Activated CD8-positive, alpha-beta T cell treated with anti-CD3 and anti-CD28 coated beads for 36 hours (primary cell): Measurements from ENCODE around the gene RPS6KA2. TPM values are rescaled to one million over a fixed set of nuclear protein-coding genes. Genes with fewer than 3 reads are reported as not detected.

Source experiments
- ATAC-seq: fragments of 200-7000 bp; cut with Tn5 transposase; one replicate; pipeline ENCODE4 v1.10.0; 2021; ENCODE audit warnings: mild to moderate bottlenecking, moderate library complexity
- CTCF ChIA-PET: fragments of 350-600 bp; sonication (Branson Sonifier 250); formaldehyde crosslinking; loops from one replicate; lab custom pipeline; 2021; ENCODE audit warnings: antibody characterized with exemption; lab: Charles Lee
- POLR2A ChIA-PET: fragments of 350-600 bp; sonication (Branson Sonifier 250); formaldehyde crosslinking; loops from one replicate; lab custom pipeline; 2021; ENCODE audit warnings: antibody characterized with exemption; lab: Charles Lee
- DNase-seq: peaks from one replicate; pipeline ENCODE4 v3.0.0-alpha.2; 2020
- H3K27ac Mint-ChIP-seq: one replicate; pipeline ENCODE4 v1.8.0; 2021; ENCODE audit warnings: mild to moderate bottlenecking, mixed read lengths
- H3K27me3 Mint-ChIP-seq: one replicate; pipeline ENCODE4 v1.8.0; 2021; ENCODE audit warnings: mixed read lengths
- H3K36me3 Mint-ChIP-seq: one replicate; pipeline ENCODE4 v1.8.0; 2021; ENCODE audit warnings: low read depth, mixed read lengths
- H3K4me1 Mint-ChIP-seq: one replicate; pipeline ENCODE4 v1.8.0; 2021; ENCODE audit warnings: low read depth, mixed read lengths
- H3K4me3 Mint-ChIP-seq: one replicate; pipeline ENCODE4 v1.8.0; 2021; ENCODE audit warnings: mild to moderate bottlenecking, moderate library complexity, mixed read lengths
- H3K9me3 Mint-ChIP-seq: one replicate; pipeline ENCODE4 v1.8.0; 2021; ENCODE audit warnings: mixed read lengths
- intact Hi-C: fragments of 100-400 bp; cut with micrococcal nuclease; formaldehyde crosslinking; loops from one replicate; pipeline ENCODE4 v1.10.0; 2022
- total RNA-seq, 2 experiments: library from RNA; stranded (reverse); gene quantifications; one replicate each; pipeline ENCODE4 v1.2.3, GENCODE V29; 2021
- TF ChIP-seq, protein P1 (sequence below): fragments of 200-600 bp; IDR thresholded peaks from one replicate; pipeline ENCODE4 v1.8.0; 2022; ENCODE audit warnings: antibody characterized with exemption, mild to moderate bottlenecking

The RPS6KA2 gene
- total RNA-seq, 2 experiments from 2014 or later: 5.8 TPM

DNA sequence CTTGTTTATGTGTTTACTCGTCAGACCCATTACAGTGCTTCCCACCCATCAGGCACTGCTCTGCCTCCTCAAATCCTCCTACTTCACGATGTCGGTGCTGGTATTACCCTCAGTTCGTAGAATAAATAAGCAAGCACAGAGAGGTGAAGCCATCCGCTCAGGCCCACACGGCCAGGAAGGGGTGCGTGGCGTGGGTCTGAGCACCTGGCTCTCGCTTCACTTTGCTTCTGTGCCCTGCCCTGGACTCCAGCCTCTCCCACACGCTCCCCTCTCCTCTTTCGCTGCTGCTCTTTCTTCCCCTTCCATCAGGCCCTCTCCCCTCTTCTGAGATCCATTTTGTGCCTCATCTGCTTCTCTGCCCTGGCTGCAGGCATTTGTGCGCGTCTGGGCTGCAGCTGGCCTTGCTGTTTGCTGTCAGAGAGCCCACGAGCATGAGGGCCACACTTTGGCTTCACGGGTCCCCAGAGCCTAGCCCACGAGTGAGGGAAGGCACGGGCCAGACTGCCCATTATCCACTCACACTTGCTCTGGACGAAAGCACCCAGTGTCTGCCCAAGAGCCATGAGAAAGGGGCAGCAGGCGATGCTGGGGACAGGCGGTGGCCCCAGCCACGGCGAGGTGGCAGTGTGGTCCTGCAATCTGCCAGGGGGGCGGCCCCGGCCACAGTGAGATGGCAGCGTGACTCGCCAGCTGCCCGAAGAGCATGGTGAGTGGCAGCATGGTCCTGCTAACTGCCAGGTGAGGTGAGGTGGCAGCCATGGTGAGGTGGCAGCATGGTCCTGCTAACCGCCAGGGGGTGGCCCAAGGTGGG is 148.1 kb downstream of the RPS6KA2 start:
- H3K27me3 Mint-ChIP-seq: no peaks in the 10 kb centered on the region
- intact Hi-C loops: no loop called here
- no peaks in the 10 kb centered on the region for H3K36me3 Mint-ChIP-seq
- TF ChIP-seq, protein P1, sequence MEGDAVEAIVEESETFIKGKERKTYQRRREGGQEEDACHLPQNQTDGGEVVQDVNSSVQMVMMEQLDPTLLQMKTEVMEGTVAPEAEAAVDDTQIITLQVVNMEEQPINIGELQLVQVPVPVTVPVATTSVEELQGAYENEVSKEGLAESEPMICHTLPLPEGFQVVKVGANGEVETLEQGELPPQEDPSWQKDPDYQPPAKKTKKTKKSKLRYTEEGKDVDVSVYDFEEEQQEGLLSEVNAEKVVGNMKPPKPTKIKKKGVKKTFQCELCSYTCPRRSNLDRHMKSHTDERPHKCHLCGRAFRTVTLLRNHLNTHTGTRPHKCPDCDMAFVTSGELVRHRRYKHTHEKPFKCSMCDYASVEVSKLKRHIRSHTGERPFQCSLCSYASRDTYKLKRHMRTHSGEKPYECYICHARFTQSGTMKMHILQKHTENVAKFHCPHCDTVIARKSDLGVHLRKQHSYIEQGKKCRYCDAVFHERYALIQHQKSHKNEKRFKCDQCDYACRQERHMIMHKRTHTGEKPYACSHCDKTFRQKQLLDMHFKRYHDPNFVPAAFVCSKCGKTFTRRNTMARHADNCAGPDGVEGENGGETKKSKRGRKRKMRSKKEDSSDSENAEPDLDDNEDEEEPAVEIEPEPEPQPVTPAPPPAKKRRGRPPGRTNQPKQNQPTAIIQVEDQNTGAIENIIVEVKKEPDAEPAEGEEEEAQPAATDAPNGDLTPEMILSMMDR: no peak
- no peak overlapping the region for H3K4me3 Mint-ChIP-seq
- CTCF ChIA-PET: no interaction called here
- POLR2A ChIA-PET: no interaction called here
- no peak for DNase-seq
- H3K9me3 Mint-ChIP-seq: no peaks in the 10 kb centered on the region
- H3K4me1 Mint-ChIP-seq: peaks cover 8% of the 10 kb centered on the region
- ATAC-seq: no peak
- H3K27ac Mint-ChIP-seq: no peak overlapping the region

DNA sequence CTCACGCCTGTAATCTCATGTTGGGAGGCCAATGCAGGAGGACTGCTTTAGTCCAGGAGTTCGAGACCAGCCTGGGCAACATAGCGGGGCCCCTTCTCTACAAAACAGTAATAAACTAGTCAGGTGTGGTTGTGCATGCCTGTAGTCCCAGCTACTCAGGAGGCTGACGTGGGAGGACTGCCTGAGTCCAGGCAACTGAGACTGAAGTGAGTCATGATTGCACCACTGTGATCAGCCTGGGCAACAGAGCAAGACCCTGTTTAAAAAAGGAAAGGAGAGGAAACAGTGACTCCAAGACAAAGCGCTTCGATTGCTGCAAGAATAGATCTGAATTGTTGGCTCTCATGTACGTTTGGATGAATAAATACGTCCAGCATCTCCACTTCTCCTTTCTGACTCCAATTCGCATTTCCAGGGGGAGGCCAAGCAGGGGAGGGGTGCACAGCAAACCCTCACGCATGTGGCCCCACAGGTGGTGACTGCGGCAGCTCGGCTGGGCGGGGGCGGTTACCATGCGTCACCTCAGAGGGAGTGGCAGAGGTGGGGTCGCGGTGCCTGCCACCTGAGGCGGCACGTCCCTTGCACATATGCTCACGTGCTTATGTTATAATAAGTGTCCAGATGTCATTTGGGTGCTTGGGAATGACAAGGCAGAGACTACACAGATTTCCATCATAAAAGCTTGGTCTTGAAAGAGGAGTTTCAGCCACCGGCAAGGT is 149.2 kb downstream of the RPS6KA2 start:
- no peak overlapping the region for H3K27ac Mint-ChIP-seq
- peaks cover 9% of the 10 kb centered on the region for H3K4me1 Mint-ChIP-seq
- TF ChIP-seq, protein P1: no peak
- POLR2A ChIA-PET: no interaction called here
- no peaks in the 10 kb centered on the region for H3K27me3 Mint-ChIP-seq
- CTCF ChIA-PET: no interaction called here
- DNase-seq: no peak
- ATAC-seq: no peak
- H3K36me3 Mint-ChIP-seq: no peaks in the 10 kb centered on the region
- H3K4me3 Mint-ChIP-seq: no peak overlapping the region
- H3K9me3 Mint-ChIP-seq: no peaks in the 10 kb centered on the region
- intact Hi-C loops: no loop called here

DNA sequence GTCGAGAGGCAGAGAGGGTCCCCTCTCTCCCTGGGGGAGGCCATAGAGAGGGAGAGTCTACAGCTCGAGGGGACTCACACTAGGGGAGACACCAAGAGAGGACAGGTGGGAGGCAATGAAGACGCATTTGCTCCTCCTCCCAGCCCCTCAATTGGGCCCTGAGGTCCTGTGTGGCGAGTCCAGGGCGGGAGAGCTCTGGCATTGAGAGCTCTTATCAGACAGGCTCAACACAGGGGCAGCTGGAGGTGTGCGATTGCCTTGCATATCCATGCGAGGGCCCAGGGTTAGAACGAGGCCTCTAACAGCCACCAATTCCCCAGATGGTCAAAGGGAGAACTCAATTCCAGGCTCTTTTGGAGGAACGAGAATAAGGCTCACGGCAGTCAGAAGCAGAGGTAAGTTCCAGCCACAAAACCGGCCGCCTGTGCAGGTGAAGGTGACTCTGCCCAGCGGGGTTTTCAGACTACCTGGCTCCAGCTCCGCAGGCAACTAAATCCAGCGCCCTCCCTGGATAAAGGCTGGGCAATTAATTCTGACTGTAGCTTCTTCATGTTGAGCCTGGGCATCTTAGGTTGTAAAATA is 150.3 kb downstream of the RPS6KA2 start:
- intact Hi-C loops: no loop called here
- peaks cover 9% of the 10 kb centered on the region for H3K4me1 Mint-ChIP-seq
- H3K27me3 Mint-ChIP-seq: no peaks in the 10 kb centered on the region
- H3K36me3 Mint-ChIP-seq: no peaks in the 10 kb centered on the region
- TF ChIP-seq, protein P1: no peak
- ChIA-PET POLR2A (no interaction called here), CTCF (interaction anchor here (1.4 kb wide), 1 partner anchor 20 kb away, joined by 3 read pairs; no protein-coding TSS in a partner anchor)
- ATAC-seq: no peak
- H3K9me3 Mint-ChIP-seq: no peaks in the 10 kb centered on the region
- DNase-seq: no peak
- no peak overlapping the region for H3K4me3 Mint-ChIP-seq
- H3K27ac Mint-ChIP-seq: no peak overlapping the region

DNA sequence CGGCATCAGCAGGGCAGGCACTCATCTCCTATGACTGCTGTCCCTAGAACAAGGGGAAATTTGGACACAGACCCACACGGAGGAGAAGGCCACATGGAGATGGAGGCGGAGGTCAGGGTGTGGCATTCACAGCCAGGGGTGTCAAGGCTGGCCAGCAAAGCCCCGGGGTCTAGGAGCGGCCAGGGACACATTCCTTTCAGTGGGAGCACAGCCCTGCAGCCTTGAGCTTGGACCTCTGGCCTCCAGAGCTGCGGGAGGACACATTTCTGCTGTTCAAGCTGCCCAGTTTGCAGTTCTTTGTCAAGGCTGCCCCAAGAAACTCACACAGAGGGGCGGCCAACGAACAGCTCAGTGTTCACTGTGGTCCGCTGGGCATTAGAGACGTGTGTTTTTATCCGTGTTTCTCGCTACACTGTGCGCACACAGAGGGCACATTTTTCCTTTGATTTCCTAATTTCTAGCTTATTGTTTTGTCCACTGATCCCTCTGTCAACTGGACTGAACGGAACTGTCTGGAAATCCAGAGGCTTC is 150.9 kb downstream of the RPS6KA2 start:
- intact Hi-C loops: no loop called here
- H3K4me3 Mint-ChIP-seq: no peak overlapping the region
- CTCF ChIA-PET: interaction anchor here (1.4 kb wide), 1 partner anchor 20 kb away, joined by 3 read pairs; no protein-coding TSS in a partner anchor

More for the DNA sequence above, 150.9 kb downstream of the RPS6KA2 start:
- Mint-ChIP-seq H3K4me1 (peaks cover 9% of the 10 kb centered on the region), H3K36me3 (no peaks in the 10 kb centered on the region), H3K27me3 (no peaks in the 10 kb centered on the region), H3K27ac (no peak overlapping the region), H3K9me3 (no peaks in the 10 kb centered on the region)
- DNase-seq (no peak), ATAC-seq (no peak)
- TF ChIP-seq, protein P1: no peak
- POLR2A ChIA-PET: no interaction called here
